A549 (cell line): ENCODE data around the gene GSTT2B.
"Not testable (repeated sequence)": the region's sequence is repeated elsewhere in the genome, so short reads cannot be mapped to it uniquely, and the experiment has no call there.

Experiments
- CEBPB ChIP-seq, 2 experiments: fragments of >200 bp in 1 of 2; sonication (Bioruptor Twin) in 1 of 2; formaldehyde crosslinking in 1 of 2; IDR thresholded peaks; 2 replicates each; pipeline ENCODE4 v1.6.1; 2012 to 2016
- MYC ChIP-seq: IDR thresholded peaks from 2 replicates; pipeline ENCODE4 v1.6.1; 2012; ENCODE audit warnings: mild to moderate bottlenecking, inconsistent platforms, low read length, improper control_type of control experiment, borderline replicate concordance
- POLR2A ChIP-seq: IDR thresholded peaks from 2 replicates; pipeline ENCODE4 v1.6.1; 2012; ENCODE audit warnings: mild to moderate bottlenecking, low read length
- RCOR1 ChIP-seq: fragments of 150-350 bp; IDR thresholded peaks from 2 replicates; pipeline ENCODE4 v1.6.1; 2014; ENCODE audit warnings: antibody characterized with exemption, low read length, low read depth
- ZC3H11A ChIP-seq: fragments of 450-650 bp; IDR thresholded peaks from 2 replicates; pipeline ENCODE4 v1.6.1; 2014; ENCODE audit warnings: antibody characterized with exemption, mild to moderate bottlenecking
- TF ChIP-seq, protein P1 (sequence below): fragments of >200 bp; sonication (Bioruptor Twin); formaldehyde crosslinking; IDR thresholded peaks from 3 replicates; pipeline ENCODE4 v1.5.1; 2016
- TF ChIP-seq, protein P2 (sequence below): fragments of 450-650 bp; IDR thresholded peaks from 2 replicates; pipeline ENCODE4 v1.6.1; 2014; ENCODE audit warnings: antibody characterized with exemption
- TF ChIP-seq, protein P3 (sequence below): fragments of 250-450 bp; sonication (Bioruptor Pico); IDR thresholded peaks from 2 replicates; pipeline ENCODE4 v1.5.0; 2021; ENCODE audit warnings: mild to moderate bottlenecking, moderate library complexity, borderline replicate concordance

DNA sequence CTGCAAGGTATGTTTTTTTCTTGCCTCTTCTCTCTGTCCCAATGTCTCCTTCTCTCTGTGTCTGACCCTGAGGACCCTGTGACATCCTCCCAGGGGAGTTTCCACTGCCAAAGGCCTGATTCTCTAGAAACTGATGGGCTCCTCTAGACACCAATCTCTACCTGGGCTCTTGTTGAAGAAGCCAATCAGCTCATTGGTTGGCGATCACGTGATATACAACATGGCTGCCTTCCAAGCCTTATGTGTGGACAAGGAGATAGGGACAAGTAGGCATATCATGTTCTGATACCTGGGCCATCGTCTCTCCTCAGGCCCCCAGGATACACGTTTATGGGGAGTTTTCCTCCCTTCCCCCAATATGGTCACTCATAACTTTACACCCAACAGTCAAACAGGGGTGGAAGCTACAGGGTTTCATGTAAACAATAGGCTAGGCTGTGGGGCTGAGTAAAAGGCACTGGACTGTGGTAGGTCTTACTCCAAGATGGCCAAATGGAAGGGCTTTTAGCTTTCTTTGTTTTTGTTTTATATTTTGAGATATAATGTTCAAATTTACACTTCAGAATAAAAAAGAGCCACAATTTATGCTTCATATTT is 32.7 kb upstream of the GSTT2B start:
- not testable (repeated sequence) for TF ChIP-seq RCOR1; POLR2A; MYC; CEBPB (IDR thresholded peaks at IDR 0.05); ZC3H11A
- TF ChIP-seq, protein P1, sequence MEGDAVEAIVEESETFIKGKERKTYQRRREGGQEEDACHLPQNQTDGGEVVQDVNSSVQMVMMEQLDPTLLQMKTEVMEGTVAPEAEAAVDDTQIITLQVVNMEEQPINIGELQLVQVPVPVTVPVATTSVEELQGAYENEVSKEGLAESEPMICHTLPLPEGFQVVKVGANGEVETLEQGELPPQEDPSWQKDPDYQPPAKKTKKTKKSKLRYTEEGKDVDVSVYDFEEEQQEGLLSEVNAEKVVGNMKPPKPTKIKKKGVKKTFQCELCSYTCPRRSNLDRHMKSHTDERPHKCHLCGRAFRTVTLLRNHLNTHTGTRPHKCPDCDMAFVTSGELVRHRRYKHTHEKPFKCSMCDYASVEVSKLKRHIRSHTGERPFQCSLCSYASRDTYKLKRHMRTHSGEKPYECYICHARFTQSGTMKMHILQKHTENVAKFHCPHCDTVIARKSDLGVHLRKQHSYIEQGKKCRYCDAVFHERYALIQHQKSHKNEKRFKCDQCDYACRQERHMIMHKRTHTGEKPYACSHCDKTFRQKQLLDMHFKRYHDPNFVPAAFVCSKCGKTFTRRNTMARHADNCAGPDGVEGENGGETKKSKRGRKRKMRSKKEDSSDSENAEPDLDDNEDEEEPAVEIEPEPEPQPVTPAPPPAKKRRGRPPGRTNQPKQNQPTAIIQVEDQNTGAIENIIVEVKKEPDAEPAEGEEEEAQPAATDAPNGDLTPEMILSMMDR, result not testable (repeated sequence)
- TF ChIP-seq, protein P2, sequence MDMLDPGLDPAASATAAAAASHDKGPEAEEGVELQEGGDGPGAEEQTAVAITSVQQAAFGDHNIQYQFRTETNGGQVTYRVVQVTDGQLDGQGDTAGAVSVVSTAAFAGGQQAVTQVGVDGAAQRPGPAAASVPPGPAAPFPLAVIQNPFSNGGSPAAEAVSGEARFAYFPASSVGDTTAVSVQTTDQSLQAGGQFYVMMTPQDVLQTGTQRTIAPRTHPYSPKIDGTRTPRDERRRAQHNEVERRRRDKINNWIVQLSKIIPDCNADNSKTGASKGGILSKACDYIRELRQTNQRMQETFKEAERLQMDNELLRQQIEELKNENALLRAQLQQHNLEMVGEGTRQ, result not testable (repeated sequence)
- TF ChIP-seq, protein P3, sequence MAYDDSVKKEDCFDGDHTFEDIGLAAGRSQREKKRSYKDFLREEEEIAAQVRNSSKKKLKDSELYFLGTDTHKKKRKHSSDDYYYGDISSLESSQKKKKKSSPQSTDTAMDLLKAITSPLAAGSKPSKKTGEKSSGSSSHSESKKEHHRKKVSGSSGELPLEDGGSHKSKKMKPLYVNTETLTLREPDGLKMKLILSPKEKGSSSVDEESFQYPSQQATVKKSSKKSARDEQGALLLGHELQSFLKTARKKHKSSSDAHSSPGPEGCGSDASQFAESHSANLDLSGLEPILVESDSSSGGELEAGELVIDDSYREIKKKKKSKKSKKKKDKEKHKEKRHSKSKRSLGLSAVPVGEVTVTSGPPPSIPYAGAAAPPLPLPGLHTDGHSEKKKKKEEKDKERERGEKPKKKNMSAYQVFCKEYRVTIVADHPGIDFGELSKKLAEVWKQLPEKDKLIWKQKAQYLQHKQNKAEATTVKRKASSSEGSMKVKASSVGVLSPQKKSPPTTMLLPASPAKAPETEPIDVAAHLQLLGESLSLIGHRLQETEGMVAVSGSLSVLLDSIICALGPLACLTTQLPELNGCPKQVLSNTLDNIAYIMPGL (CRISPR knock-in tag), result not testable (repeated sequence)
